Neural crest cell (in vitro differentiated cells): ENCODE measurements around the gene SLA2. TPM values are rescaled to one million over a fixed set of nuclear protein-coding genes. Genes with fewer than 3 reads are reported as not detected.
A peak's percentile ranks its signal among the peaks of the same experiment; 100 is the strongest.

ENCODE experiments used
- DNase-seq: peaks from one replicate; pipeline ENCODE4 v3.0.0; 2021; ENCODE audit warnings: low read depth, mixed read lengths, low spot score
- H3K27ac Mint-ChIP-seq: one replicate; pipeline ENCODE4 v1.8.0; 2021; ENCODE audit warnings: mild to moderate bottlenecking, mixed read lengths; ENCODE audit not compliant: unreplicated experiment
- H3K27me3 Mint-ChIP-seq: 2 replicates; pipeline ENCODE4 v1.8.0; 2021; ENCODE audit warnings: low read depth, mild to moderate bottlenecking, mixed read lengths
- H3K36me3 Mint-ChIP-seq: 2 replicates; pipeline ENCODE4 v1.8.0; 2021; ENCODE audit warnings: low read depth, mild to moderate bottlenecking, mixed read lengths
- H3K4me1 Mint-ChIP-seq: 2 replicates; pipeline ENCODE4 v1.8.0; 2021; ENCODE audit warnings: mixed read lengths
- H3K4me3 Mint-ChIP-seq: one replicate; pipeline ENCODE4 v1.8.0; 2021; ENCODE audit warnings: mild to moderate bottlenecking, mixed read lengths
- H3K9me3 Mint-ChIP-seq: 2 replicates; pipeline ENCODE4 v1.8.0; 2021; ENCODE audit warnings: mixed read lengths
- CTCF ChIP-seq: fragments of 200-600 bp; sonication (generic); conservative IDR thresholded peaks from 2 replicates; pipeline ENCODE4 v1.5.0; 2021; ENCODE audit warnings: antibody characterized with exemption, mild to moderate bottlenecking
- total RNA-seq: library from RNA; stranded (reverse); gene quantifications from 2 replicates; pipeline ENCODE4 v1.2.1, GENCODE V29; 2021

Gene SLA2
- total RNA-seq, 1 donor from 2014 or later: 0.16 TPM

- no peaks in the 10 kb centered on the region for H3K27me3 Mint-ChIP-seq
- no peaks in the 10 kb centered on the region for H3K36me3 Mint-ChIP-seq
- H3K4me3 Mint-ChIP-seq: no peak overlapping the region
- H3K27ac Mint-ChIP-seq: peak overlapping the region; percentile 93
- no peaks in the 10 kb centered on the region for H3K9me3 Mint-ChIP-seq
- no peak for TF ChIP-seq CTCF
- peaks cover 10% of the 10 kb centered on the region for H3K4me1 Mint-ChIP-seq
- no peak for DNase-seq
Observed at GRCh38 chr20:36629719-36630681, 16.0 kb downstream of the SLA2 start.

GRCh38 chr20:36628076-36628475 lies 17.9 kb downstream of the SLA2 start:
- DNase-seq: no peak
- H3K4me3 Mint-ChIP-seq: no peak overlapping the region
- no peaks in the 10 kb centered on the region for H3K36me3 Mint-ChIP-seq
- no peaks in the 10 kb centered on the region for H3K9me3 Mint-ChIP-seq
- TF ChIP-seq CTCF: no peak
- H3K4me1 Mint-ChIP-seq: peaks cover 16% of the 10 kb centered on the region
- no peaks in the 10 kb centered on the region for H3K27me3 Mint-ChIP-seq
- peak overlapping the region; percentile 35 for H3K27ac Mint-ChIP-seq

- no peaks in the 10 kb centered on the region for H3K36me3 Mint-ChIP-seq
- H3K9me3 Mint-ChIP-seq: no peaks in the 10 kb centered on the region
- H3K4me1 Mint-ChIP-seq: peaks cover 14% of the 10 kb centered on the region
- no peak for TF ChIP-seq CTCF
- no peak overlapping the region for H3K27ac Mint-ChIP-seq
- H3K4me3 Mint-ChIP-seq: no peak overlapping the region
- DNase-seq: no peak
- H3K27me3 Mint-ChIP-seq: no peaks in the 10 kb centered on the region
Observed at GRCh38 chr20:36624944-36625324, 21.1 kb downstream of the SLA2 start.

- Mint-ChIP-seq H3K36me3 (no peaks in the 10 kb centered on the region), H3K9me3 (no peaks in the 10 kb centered on the region), H3K4me1 (peaks cover 9% of the 10 kb centered on the region), H3K4me3 (no peak overlapping the region), H3K27me3 (no peaks in the 10 kb centered on the region), H3K27ac (no peak overlapping the region)
- no peak for TF ChIP-seq CTCF
- DNase-seq: no peak
Observed at GRCh38 chr20:36624068-36624943, 21.7 kb downstream of the SLA2 start.

- Mint-ChIP-seq H3K9me3 (no peaks in the 10 kb centered on the region), H3K36me3 (no peaks in the 10 kb centered on the region), H3K27me3 (no peaks in the 10 kb centered on the region), H3K4me1 (peaks cover 9% of the 10 kb centered on the region), H3K27ac (no peak overlapping the region), H3K4me3 (no peak overlapping the region)
- TF ChIP-seq CTCF: no peak
- no peak for DNase-seq
Observed at GRCh38 chr20:36623444-36623843, 22.6 kb downstream of the SLA2 start.
